ENCODE results near the gene SLC25A10. TPM values are rescaled to one million over a fixed set of nuclear protein-coding genes. Genes with fewer than 3 reads are reported as not detected.

Gene SLC25A10
- total RNA-seq, result 10 to 100 TPM in 5 of 6 donors, 1 to 10 TPM in 1; 9.9 to 20.2 (median 12.7) TPM

GRCh38 chr17:81711814-81712467 is at the start of gene SLC25A10:
Gene SLC25A10 (plus strand): TSS chr17:81712284. CDS start chr17:81712427, 143 bp downstream.
- DNase-seq, result peak; percentile 87 to 96
- peak within 1 kb of the TSS; percentile 84 to 99 (median 90) for H3K4me3 ChIP-seq
- H3K27me3 ChIP-seq, result no peaks in the 10 kb centered on the region
- TF ChIP-seq CTCF (IDR thresholded peaks at IDR 0.05) (peak in 5 of 6 experiments; percentile 12 to 70 (median 63)), POLR2AphosphoS5 (IDR thresholded peaks at IDR 0.05) (no peak), POLR2A (IDR thresholded peaks at IDR 0.05) (peak in 1 of 4 donors; percentile 49), EP300 (IDR thresholded peaks at IDR 0.05) (no peak)
- H3K9me3 ChIP-seq, result no peaks in the 10 kb centered on the region
- peaks cover 5 to 14% (median 8%) of the 10 kb centered on the region in 4 donors for H3K36me3 ChIP-seq
- peaks cover 26 to 41% (median 36%) of the 10 kb centered on the region in 4 donors for H3K4me1 ChIP-seq
- WGBS, 2 donors, result 1% methylated on average over 26 of the region's 89 CpGs; no CpG with 5 or more reads in 1 of the 2 donors
- ATAC-seq (ENCODE audit: low FRiP score in 2 of 2), result peak; percentile 84 to 93
- peak within 1 kb of the TSS; percentile 49 to 77 (median 66) for H3K27ac ChIP-seq

GRCh38 chr17:81664051-81664470 is 48.0 kb upstream of the SLC25A10 start:
- peaks cover 0 to 14% (median 0%) of the 10 kb centered on the region in 4 donors for H3K36me3 ChIP-seq
- ATAC-seq (ENCODE audit: low FRiP score in 2 of 2) (no peak), DNase-seq (peak; percentile 14 to 19)
- WGBS, 2 donors, result 78 to 95% methylated on average over 2 to 7 of the region's 7 CpGs
- no peaks in the 10 kb centered on the region for H3K27me3 ChIP-seq
- no peak overlapping the region for H3K4me3 ChIP-seq
- H3K4me1 ChIP-seq, result peaks cover 18 to 33% (median 20%) of the 10 kb centered on the region in 4 donors
- peak overlapping the region in 1 of 4 donors; percentile 0 for H3K27ac ChIP-seq
- TF ChIP-seq POLR2A (IDR thresholded peaks at IDR 0.05) (no peak), POLR2AphosphoS5 (IDR thresholded peaks at IDR 0.05) (no peak), CTCF (IDR thresholded peaks at IDR 0.05) (no peak), EP300 (IDR thresholded peaks at IDR 0.05) (no peak)
- no peaks in the 10 kb centered on the region for H3K9me3 ChIP-seq

- 57 to 64% methylated on average over 20 to 29 of the region's 30 CpGs for whole genome bisulfite sequencing, 2 donors
- H3K36me3 ChIP-seq, result peaks cover 0 to 28% (median 12%) of the 10 kb centered on the region in 4 donors
- peaks cover 18 to 33% (median 20%) of the 10 kb centered on the region in 4 donors for H3K4me1 ChIP-seq
Measured at GRCh38 chr17:81665205-81666091, 46.6 kb upstream of the SLC25A10 start.

GRCh38 chr17:81666092-81666341 is 46.1 kb upstream of the SLC25A10 start:
- Histone ChIP-seq H3K27me3 (no peaks in the 10 kb centered on the region), H3K4me3 (peak overlapping the region; percentile 80 to 99 (median 90)), H3K9me3 (no peaks in the 10 kb centered on the region), H3K36me3 (peaks cover 0 to 34% (median 18%) of the 10 kb centered on the region in 4 donors), H3K27ac (peak overlapping the region; percentile 91 to 95 (median 93)), H3K4me1 (peaks cover 18 to 33% (median 20%) of the 10 kb centered on the region in 4 donors)
- ATAC-seq (ENCODE audit: low FRiP score in 2 of 2) (peak in 1 of 2 donors; percentile 13), DNase-seq (no peak)
- TF ChIP-seq POLR2AphosphoS5 (IDR thresholded peaks at IDR 0.05) (no peak), EP300 (IDR thresholded peaks at IDR 0.05) (no peak), CTCF (IDR thresholded peaks at IDR 0.05) (no peak), POLR2A (IDR thresholded peaks at IDR 0.05) (no peak)
- whole genome bisulfite sequencing, 2 donors, result 0 to 1% methylated on average over 12 to 16 of the region's 16 CpGs

More at GRCh38 chr17:81665205-81666091, 46.6 kb upstream of the SLC25A10 start:
- DNase-seq, result peak; percentile 42 to 72
- Histone ChIP-seq H3K27me3 (no peaks in the 10 kb centered on the region), H3K27ac (peak overlapping the region; percentile 91 to 95 (median 93)), H3K9me3 (no peaks in the 10 kb centered on the region), H3K4me3 (peak overlapping the region; percentile 80 to 99 (median 90))
- peak; percentile 5 to 17 for ATAC-seq (ENCODE audit: low FRiP score in 2 of 2)
- TF ChIP-seq EP300 (IDR thresholded peaks at IDR 0.05), result no peak
- TF ChIP-seq POLR2AphosphoS5 (IDR thresholded peaks at IDR 0.05), result no peak
- no peak for TF ChIP-seq CTCF (IDR thresholded peaks at IDR 0.05)

Measured in upper lobe of left lung (tissue), 6 donors.